Mucosa of descending colon (tissue), 3 donors: ENCODE results near the gene KNTC1. TPM values are rescaled to one million over a fixed set of nuclear protein-coding genes. Genes with fewer than 3 reads are reported as not detected.
"Not testable (repeated sequence)": the region's sequence is repeated elsewhere in the genome, so short reads cannot be mapped to it uniquely, and the experiment has no call there.

Experiments
- ATAC-seq: fragments of 200-7000 bp; cut with Tn5 transposase; one replicate; pipeline ENCODE4 v1.9.1; 2020; ENCODE audit warnings: mild to moderate bottlenecking, moderate library complexity
- DNase-seq, 3 donors: peaks; one replicate each; pipeline ENCODE4 v3.0.0-alpha.2; 2020
- H3K36me3 ChIP-seq: fragments of 200-600 bp; one replicate; pipeline ENCODE4 v1.8.0; 2021; ENCODE audit warnings: low read depth, mild to moderate bottlenecking
- H3K4me1 ChIP-seq: fragments of 200-600 bp; one replicate; pipeline ENCODE4 v1.8.0; 2021; ENCODE audit warnings: low read depth, mild to moderate bottlenecking
- H3K4me3 ChIP-seq: fragments of 200-600 bp; one replicate; pipeline ENCODE4 v1.8.0; 2021; ENCODE audit warnings: mild to moderate bottlenecking
- H3K9me3 ChIP-seq: fragments of 200-600 bp; one replicate; pipeline ENCODE4 v1.8.0; 2021; ENCODE audit warnings: mild to moderate bottlenecking
- intact Hi-C, 2 donors: fragments of 100-400 bp; cut with DNase I in 1 of 2; cut with micrococcal nuclease in 1 of 2; formaldehyde crosslinking; loops; one replicate each; pipeline versions ENCODE4 v1.11.0 to v1.11.1; 2022; cut with DNase I, micrococcal nuclease
- total RNA-seq, 3 donors: library from RNA; stranded (reverse); fragmentation: NEBNext Ultra II Directional in 2 of 3; extraction: Animal tissue kit (Norgen Biotek cat#: 25700) in 2 of 3; gene quantifications; one replicate each; pipeline versions ENCODE4 v1.2.1 to v1.2.4, GENCODE V29; 2021 to 2023
- TF ChIP-seq, protein P1 (sequence below): fragments of 200-600 bp; IDR thresholded peaks from one replicate; pipeline ENCODE4 v1.8.0; 2022; ENCODE audit warnings: antibody characterized with exemption, mild to moderate bottlenecking
- donor health status: DM: no; HTN: no; CAD: no; lungs with moderate emphysema.
- donor health status: DM: no; HTN: no; CAD: no.
- donor health status: DM: no; HTN: yes; CAD: no.

The KNTC1 gene
- total RNA-seq, 3 donors from 2014 or later, result 11.4 to 28.3 (median 16.2) TPM

DNA sequence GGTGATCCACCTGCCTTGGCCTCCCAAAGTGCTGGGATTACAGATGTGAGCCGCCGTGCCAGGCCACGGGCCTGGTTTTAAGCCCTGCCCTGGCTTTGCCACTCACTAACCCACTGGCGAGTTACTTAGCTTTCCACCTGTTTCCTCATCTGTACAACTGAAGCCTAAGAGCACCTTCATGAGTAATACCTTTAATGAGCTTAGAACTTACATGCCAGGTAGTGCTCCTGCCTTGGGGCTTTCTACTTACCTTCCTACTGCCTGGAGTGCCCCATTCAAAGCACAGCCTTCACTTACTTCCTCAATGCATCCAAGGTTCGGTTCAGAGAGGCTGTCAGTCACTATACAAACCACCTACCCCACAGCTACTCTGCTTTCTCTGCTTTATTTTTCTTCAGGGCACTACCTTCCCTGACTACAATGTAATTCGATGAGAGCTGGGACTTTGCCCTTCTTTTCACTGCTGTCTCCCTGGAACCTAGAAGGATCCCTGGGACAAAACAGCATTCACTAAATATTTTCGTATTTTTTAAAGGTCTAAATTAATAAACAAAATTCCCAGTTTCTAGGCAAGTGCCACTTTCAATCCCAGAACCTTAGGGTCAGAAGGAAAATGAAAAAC is 40.1 kb upstream of the KNTC1 start:
- Histone ChIP-seq H3K9me3 (no peaks in the 10 kb centered on the region), H3K4me1 (no peaks in the 10 kb centered on the region), H3K4me3 (no peak overlapping the region), H3K36me3 (peaks cover 11% of the 10 kb centered on the region)
- DNase-seq (no peak), ATAC-seq (no peak)
- intact Hi-C loops, result no loop called here
- TF ChIP-seq, protein P1, sequence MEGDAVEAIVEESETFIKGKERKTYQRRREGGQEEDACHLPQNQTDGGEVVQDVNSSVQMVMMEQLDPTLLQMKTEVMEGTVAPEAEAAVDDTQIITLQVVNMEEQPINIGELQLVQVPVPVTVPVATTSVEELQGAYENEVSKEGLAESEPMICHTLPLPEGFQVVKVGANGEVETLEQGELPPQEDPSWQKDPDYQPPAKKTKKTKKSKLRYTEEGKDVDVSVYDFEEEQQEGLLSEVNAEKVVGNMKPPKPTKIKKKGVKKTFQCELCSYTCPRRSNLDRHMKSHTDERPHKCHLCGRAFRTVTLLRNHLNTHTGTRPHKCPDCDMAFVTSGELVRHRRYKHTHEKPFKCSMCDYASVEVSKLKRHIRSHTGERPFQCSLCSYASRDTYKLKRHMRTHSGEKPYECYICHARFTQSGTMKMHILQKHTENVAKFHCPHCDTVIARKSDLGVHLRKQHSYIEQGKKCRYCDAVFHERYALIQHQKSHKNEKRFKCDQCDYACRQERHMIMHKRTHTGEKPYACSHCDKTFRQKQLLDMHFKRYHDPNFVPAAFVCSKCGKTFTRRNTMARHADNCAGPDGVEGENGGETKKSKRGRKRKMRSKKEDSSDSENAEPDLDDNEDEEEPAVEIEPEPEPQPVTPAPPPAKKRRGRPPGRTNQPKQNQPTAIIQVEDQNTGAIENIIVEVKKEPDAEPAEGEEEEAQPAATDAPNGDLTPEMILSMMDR, result no peak

DNA sequence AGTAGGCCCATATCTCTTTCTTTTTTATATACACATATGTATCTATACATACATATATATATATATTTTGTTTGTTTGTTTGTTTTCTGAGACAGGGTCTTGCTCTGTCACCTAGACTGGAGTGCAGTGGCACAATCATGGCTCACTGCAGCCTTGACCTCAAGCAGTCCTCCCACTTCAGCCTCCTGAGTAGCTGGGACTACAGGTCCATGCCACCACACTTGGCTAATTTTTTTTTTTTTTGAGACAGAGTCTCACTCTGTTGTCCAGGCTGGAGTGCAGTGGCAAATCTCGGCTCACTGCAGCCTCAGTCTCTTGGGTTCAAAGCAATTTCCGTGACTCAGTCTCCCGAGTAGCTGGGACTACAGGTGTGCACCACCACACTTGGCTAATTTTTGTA is 39.2 kb upstream of the KNTC1 start:
- H3K9me3 ChIP-seq, ATAC-seq, DNase-seq, H3K4me3 ChIP-seq, H3K4me1 ChIP-seq, intact Hi-C loops: not testable (repeated sequence)
- H3K36me3 ChIP-seq, result peaks cover 11% of the 10 kb centered on the region

DNA sequence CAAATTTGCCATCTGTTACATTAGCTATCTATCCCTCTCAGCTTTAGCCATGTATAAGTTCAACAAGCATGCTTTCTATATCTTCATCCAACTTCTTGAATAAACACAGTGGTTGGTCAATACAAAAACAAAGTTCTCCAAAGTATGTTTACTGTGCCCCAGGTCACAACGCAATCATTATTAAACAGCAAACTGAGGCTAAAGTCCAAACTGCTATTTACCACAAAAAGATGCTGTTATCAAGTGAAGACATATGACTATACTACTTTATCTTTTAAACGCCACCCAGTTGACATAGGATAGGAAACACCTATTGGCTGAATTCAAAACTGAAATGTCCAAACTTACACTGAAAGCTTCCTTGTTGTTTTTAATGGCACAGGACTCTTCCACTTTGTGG is 38.0 kb upstream of the KNTC1 start:
- Histone ChIP-seq H3K9me3 (no peaks in the 10 kb centered on the region), H3K36me3 (peaks cover 11% of the 10 kb centered on the region), H3K4me1 (no peaks in the 10 kb centered on the region), H3K4me3 (no peak overlapping the region)
- ATAC-seq (no peak), DNase-seq (no peak)
- intact Hi-C loops, result no loop called here
- TF ChIP-seq, protein P1, result no peak

DNA sequence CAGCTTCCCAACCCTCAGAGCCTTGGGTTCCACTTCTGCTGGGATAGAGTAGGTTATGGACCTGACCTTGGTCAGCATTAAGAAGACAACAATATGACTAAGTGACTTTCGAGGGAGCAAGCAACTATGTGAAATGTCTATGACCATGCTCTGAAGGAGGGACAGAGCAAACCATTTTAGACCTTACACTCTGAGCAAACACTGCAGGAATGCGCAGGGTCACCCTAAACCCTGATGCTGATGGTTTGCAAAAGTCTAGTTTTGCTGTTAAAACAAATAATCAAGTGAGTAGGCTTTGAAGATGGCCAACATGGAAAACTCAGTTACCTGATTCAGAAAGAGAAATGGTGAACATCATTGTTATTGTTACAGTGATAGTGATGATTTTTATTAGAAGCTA is 35.1 kb upstream of the KNTC1 start:
- peaks cover 11% of the 10 kb centered on the region for H3K36me3 ChIP-seq

DNA sequence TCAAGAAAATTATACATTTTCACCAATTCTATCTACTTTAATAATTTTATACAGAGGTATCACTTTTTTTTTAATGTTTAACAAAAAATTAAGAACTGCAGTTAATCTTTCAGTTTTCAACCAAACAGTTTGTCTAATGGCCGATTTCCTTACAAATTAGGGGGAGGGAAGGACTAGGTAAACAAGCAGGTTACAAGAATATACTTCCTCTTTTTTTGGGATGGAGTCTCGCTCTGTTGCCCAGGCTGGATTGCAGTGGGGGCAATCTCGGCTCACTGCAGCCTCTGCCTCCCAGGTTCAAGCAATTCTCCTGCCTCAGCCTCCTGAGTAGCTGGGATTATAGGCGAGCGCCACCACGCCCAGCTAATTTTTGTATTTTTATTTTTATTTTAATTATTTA is 33.8 kb upstream of the KNTC1 start:
- H3K4me1 ChIP-seq, intact Hi-C loops, H3K4me3 ChIP-seq, H3K36me3 ChIP-seq, H3K9me3 ChIP-seq, ATAC-seq, DNase-seq: not testable (repeated sequence)

More for the DNA sequence above, 35.1 kb upstream of the KNTC1 start:
- Histone ChIP-seq H3K4me3 (no peak overlapping the region), H3K9me3 (no peaks in the 10 kb centered on the region), H3K4me1 (no peaks in the 10 kb centered on the region)
- ATAC-seq, result no peak
- no peak for DNase-seq
- TF ChIP-seq, protein P1, result no peak
- intact Hi-C loops, result no loop called here

DNA sequence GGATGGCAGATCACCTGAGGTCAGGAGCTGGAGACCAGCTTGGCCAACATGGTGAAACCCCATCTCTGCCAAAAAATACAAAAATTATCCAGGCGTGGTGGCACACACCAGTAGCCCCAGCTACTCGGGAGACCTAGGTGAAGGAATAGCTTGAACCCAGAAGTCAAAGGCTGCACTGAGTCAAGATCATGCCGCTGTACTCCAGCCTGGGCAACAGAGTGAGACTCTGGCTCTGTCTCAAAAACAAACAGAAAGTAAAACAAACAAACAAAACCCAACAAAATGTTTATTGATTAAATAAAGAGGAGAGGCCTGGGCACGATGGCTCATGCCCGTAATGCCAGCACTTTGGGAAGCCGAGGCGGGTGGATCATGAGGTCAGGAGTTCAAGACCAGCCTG is 31.8 kb upstream of the KNTC1 start:
- TF ChIP-seq, protein P1, result no peak
- Histone ChIP-seq H3K4me1 (peaks cover 16% of the 10 kb centered on the region), H3K36me3 (no peaks in the 10 kb centered on the region), H3K4me3 (no peak overlapping the region), H3K9me3 (no peaks in the 10 kb centered on the region)
- DNase-seq (no peak), ATAC-seq (no peak)
- intact Hi-C loops, result no loop called here
